GM18907 (cell line): Measurements from ENCODE around the gene FAM241B.

Experiments used
- ATAC-seq: cut with Tn5 transposase; IDR thresholded peaks from one replicate; pipeline ENCODE4 v1.9.1; 2021; ENCODE audit warnings: mild to moderate bottlenecking, moderate library complexity; ENCODE audit not compliant: unreplicated experiment

FAM241B gene

GRCh38 chr10:69662901-69663300 lies 32.9 kb downstream of the FAM241B start:
- ATAC-seq = no peak

DNA sequence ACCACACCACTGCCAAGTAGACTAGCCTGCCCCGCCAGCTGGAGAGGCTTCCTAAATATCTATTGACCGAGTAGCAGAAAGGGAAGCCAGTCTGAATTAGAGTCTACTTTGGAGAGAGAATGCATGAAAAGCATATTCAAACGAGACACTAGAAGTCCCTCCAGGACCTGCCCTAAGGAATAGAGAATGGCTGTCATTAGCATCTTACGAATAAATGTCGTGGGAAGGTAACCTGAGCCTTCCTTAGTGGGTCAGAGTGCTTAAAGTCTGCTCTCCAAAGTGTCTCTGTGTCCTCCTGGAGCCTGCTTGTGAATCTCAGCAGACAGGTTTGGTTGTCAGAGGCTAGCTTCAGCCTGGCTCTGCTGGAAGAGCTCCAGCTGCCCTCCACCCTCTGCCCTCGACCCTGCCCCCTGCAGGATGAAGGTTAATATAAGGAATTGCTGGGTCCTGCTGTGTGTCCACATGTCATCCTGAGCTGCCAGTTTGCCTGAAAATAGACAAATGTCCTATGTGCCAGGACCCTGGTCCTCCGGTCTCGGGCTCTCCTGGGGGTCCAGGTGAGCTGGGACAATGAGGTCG lies 33.4 kb downstream of the FAM241B start:
- ATAC-seq = no peak

GRCh38 chr10:69665474-69666320 lies 35.6 kb downstream of the FAM241B start:
- no peak for ATAC-seq

DNA sequence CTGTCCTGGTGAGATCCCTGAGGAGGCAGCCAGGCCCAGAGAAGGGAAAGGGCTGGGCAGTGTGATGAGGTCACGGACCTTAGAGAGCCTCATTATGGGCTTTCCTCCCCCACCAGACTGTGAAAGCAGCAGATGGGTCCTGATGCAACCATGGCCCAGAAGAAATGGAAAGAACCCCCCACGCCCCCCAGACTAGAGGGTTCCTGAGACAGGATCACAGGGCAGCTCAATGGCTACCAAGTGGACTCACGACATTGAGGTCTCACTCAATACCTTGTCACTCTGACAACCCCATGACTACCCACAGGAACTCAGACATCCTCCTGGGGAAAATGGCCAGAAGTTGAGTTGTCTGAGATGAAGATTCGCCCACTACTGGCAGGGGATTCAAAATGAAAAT lies 36.7 kb downstream of the FAM241B start:
- ATAC-seq = no peak

- ATAC-seq = no peak
Measured at GRCh38 chr10:69668721-69669120, 38.7 kb downstream of the FAM241B start.

- no peak for ATAC-seq
Measured at GRCh38 chr10:69669409-69669808, 39.4 kb downstream of the FAM241B start.

DNA sequence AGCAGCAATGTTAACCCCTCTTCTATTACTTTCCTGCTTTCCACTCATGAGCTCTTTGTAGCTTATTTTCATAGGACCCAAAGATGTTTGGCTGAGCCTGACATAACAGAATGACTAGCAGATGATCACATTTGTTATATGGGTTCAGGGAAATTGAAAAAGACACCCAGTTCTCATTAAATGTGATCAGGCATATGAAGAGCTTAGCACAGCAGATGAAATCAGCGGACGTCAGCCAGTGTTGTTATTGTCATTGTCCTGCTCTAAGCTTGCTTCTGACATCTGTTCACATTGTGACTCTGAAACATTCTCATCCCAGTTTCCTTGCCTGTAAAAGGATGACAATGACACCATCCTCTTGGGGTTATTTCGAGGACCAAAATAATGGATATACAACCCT lies 43.5 kb downstream of the FAM241B start:
- ATAC-seq = no peak

GRCh38 chr10:69674786-69675185 lies 44.7 kb downstream of the FAM241B start:
- ATAC-seq = no peak

GRCh38 chr10:69676301-69676700 lies 46.3 kb downstream of the FAM241B start:
- ATAC-seq = no peak

DNA sequence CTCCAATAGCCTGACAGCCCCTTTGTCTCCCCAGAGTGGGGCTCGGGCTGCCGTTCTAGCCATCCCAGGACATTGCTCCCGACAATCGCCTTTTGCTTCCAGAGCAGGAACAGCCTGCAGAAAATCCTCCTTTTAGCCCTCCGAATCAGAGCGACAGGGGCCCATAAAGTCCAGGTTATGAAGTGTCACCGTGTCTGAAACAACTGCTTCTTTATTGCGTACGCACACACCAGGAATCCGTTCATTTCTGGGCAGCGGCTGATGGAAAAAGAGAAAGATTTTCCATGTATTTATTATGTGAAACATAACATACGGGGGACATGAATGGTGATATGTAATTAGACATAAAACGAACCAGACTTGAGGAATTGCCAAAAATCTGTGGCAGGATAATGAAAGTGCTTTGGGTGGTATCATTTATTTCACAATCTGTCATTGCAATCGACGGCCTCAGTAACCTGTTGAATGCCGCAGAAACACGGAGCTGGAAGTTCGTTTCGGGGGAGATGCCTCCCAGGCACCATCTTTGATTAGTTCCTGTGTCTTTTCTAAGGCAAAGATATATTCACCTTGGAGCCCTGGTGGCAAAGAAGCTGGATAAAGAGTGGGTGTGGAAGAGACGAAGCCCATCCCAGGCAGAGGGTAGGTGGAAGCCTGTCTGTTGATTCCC lies 48.1 kb downstream of the FAM241B start:
- ATAC-seq = no peak

DNA sequence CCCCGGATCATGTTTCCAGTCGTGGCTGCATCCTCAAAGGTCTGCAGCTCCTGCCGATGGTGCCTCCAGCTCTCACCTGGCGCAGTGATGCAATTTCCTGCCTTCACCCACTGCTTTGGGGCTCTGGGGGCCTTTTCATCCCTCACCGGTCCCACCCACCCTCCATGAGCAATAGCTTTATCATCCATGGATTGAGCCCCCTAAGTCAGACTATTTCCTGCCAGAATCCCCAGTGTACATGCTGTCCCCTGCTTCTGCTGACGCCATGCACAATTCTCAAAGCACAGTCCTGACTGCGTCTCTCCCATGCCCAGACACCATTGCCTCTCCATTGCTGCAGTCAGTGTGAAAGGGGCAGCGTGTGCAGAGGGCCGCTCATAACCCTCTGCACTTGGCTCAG lies 49.7 kb downstream of the FAM241B start:
- ATAC-seq = no peak

DNA sequence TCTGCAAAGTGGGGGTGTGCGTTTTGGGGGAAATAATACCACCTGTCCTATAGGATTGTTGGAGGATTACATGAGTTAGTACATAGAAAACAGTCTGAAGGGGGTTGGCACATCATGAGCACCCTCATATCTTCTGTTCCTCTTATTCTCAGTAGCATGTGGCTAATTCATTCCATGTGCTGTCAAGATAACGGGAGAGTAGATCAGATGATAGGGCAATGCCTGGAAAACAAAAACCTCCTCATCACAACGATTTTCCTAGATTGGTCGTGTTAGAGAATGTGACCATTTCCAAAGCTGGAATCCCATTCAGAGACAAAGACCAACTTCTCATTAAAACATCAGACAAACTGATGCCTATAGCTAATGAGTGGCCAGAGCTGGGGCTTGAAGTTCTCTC lies 50.6 kb downstream of the FAM241B start:
- ATAC-seq = no peak

DNA sequence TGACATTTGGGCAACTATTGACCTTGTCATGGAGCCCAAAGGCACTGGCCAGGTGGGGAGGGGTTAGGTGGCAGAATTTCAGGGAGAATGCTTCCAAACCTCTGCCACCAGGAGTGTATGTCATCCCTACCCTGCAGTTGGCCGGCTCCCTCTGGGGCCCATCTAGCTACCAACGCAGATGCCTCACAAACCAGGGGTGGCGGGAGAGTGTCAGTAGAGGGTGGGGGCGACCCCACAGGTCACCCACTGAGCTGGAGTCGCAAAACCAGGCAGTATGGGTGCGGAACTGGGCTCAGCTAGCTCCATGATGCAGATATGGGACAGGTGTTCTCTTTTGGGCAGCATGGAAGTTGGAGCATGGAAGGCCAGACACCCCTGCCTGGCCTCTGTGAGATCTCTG lies 51.4 kb downstream of the FAM241B start:
- no peak for ATAC-seq

GRCh38 chr10:69682955-69683474 lies 53.0 kb downstream of the FAM241B start:
- no peak for ATAC-seq
